HG03060 (cell line): ENCODE results near the gene ARID4A.
A peak's percentile ranks its signal among the peaks of the same experiment; 100 is the strongest.
"Not testable (repeated sequence)": the region's sequence is repeated elsewhere in the genome, so short reads cannot be mapped to it uniquely, and the experiment has no call there.

ENCODE experiments used
- ATAC-seq: cut with Tn5 transposase; IDR thresholded peaks from one replicate; pipeline ENCODE4 v1.9.1; 2021; ENCODE audit warnings: low read depth, moderate number of reproducible peaks; ENCODE audit not compliant: unreplicated experiment

ARID4A gene

DNA sequence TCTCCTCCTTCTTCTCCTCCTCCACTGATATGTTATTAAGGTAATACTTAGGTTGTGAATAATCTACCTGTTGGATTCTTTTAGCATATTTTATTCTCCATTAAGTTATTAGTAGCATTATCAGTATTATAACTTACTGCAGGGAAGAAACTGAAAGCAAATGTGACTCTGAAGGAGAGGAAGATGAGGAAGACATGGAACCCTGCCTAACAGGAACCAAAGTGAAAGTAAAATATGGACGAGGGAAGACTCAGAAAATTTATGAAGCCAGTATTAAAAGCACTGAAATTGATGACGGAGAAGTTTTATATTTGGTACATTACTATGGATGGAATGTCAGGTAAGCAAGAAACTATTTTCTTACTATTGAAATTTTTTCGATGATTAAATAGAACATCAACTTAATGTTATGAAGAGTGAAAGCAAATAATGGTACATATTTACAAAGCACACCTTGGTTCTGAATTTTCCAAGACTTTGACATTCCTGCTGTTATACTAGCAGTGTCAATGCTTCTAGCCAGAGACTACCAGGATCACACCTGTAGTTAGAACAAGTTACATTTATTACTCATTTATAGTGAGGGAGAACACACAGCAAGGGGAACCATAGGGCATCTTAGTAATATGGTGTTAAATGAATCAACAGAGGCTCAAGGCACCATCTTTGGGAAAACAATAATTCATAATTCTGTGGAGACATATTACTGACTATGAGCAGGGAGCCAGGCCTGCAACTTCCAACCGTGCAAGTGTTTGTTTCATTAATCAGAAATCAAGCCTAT lies 55.4 kb downstream of the ARID4A start:
- no peak for ATAC-seq

DNA sequence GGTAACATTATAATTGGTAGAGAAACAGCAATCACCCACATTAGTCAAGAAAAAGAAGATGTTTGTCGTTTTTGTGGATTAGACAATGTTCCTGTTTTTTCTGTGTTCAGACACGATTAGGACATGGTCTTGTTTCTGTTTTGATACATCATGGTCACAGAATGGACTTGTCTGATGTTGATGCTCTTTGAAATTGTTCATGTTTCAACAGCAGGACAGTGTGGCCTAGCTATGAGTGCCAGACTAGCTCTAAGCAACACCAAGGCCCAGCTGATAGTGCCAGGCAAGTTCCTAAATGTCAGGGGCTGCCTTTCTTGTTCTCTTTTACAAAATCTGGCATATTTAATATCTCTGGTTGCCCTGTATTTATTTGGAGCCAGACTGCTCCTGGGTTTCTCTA lies 56.5 kb downstream of the ARID4A start:
- no peak for ATAC-seq

DNA sequence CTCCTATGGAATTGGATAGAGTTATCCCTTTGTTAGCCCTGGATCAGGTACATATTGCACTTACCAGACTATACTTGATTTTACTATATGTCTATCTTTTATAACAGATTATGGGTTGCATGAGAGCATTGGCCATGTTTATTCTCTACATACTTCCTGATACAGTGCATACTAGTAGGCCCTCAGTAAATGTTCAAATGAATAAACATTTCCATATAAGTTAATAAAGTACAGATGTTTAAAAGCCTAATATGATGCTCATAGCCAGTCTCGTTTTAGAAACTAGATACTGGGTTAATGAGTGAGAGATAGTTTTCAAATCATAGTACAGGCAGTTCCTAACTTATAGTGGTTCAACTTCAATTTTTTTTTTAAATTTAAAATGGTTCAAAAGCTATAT lies 57.9 kb downstream of the ARID4A start:
- ATAC-seq, result no peak

DNA sequence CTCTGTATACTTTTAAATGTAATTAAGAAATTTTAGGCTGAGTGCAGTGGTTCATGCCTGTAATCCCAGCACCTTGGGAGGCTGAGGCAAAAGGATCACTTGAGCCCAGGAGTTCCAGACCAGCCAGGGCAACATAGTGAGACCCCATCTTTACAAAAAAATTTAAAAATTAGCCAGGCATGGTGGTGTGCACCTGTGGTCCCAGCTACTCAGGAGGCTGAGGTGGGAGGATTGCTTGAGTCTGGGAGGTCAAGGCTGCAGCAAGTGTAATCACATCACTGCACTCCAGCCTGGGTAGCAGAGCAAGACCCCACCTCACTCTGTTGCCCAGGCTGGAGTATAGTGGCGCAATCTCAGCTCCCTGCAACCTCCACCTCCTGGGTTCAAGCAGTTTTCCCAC lies 63.9 kb downstream of the ARID4A start:
- not testable (repeated sequence) for ATAC-seq

DNA sequence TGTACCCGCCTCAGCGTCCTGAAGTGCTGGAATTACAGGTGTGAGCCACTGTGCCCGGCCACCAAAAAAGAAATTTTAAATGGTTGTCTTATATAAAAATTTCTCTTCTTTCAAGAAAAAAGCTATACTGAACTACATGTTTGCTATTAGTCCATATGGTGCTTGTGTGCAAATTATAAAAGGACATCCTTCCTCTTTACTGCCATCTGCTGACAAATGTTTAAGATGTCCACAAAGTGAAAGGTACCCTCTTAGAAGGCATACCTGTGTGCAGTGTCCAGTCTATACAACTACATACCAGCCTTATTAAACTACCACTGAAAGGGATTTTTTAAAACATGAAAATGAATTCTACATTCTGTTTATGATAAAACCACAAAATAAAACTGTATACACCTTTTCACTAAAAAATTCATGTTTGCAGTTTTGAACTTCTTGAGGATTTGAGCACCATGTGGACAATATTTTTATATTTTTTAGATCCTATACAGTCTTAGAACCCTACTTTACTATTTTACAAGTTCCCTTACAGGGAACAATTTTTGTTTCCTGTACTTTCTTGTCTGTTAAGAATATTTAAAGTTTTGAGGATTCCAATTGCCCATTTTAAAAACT lies 64.5 kb downstream of the ARID4A start:
- ATAC-seq, result no peak

DNA sequence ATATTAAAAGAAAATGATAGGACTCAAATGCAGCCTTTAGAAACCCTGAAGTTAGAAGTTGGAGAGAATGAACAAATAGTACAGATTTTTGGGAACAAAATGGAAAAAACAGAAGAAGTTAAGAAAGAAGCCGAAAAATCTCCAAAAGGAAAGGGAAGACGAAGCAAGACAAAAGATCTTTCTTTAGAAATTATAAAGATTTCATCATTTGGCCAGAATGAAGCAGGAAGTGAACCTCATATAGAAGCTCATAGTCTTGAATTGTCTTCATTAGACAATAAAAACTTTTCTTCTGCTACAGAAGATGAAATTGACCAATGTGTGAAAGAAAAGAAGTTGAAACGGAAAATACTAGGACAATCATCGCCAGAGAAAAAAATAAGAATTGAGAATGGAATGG lies 66.0 kb downstream of the ARID4A start:
- no peak for ATAC-seq

DNA sequence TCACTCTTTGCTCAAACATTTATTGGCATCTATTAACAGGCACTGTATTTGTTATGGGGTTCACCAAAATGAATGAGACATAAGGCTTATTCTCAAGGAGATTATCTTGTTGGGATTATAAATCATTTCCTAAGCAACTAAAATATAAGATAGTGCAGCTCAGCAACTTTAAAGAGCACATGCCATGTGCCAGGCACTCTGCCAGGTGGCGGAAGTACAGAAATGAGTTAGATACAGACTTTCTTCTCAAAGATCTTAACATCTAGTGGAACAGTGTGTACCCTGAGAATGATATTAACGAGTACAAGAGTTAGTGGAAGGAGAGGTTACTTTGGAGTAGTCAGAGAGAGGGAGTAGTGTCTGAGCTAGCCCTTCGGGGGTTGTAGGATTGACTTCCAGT lies 68.9 kb downstream of the ARID4A start:
- ATAC-seq, result no peak

DNA sequence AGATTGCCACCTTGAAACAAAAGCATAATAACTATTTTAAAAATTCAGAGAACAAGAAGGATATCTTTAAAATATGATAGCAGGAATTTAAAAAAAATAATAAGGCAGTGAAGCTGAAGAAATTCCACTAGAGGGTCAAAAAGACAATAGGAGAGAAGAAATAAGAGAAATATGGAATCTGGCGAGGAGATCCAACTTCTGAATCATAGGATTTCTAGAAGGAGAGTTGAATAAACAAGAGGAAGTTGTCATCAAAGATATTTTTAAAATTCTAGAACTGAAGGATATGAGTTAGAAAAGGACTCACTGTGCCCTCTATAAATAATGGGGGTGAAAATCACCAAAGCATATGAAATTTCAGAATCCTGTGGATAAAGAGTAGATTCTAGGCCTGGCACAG lies 70.6 kb downstream of the ARID4A start:
- ATAC-seq, result no peak

DNA sequence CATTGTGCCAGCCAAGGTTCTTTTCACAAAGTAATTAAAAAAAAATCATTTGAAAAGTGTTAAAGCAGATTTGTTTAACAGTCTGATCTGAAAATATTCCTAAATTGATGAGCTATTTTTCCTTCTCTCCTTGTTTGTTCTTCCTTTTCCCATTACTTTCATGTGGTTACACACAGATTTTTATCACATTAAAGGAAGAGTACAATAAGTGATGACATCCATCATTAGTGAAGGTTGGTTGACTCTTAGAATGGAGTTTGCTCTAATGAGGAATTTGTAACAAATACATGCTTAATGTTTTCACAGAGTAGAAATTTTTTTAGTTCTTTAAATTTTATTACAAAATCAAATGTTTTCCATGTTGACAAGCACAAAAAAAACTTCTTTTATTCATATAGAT lies 78.4 kb downstream of the ARID4A start:
- ATAC-seq, result no peak

DNA sequence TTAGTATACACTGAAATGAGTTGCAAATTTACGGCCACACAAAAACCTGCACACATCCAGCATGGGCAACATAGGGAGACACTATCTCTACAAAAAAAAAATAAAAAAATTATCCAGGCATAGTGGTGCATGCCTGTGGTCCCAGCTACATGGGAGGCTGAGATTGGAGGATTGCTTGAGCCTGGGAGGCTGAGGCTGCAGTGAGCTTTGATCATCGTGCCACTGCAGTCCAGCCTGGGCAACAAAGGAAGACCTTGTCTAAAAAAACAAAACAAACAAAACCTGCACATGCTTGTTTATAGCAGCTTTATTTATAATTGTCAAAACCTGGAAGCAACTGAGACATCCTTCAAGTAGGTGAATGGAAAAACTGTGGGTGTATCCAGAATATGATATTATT lies 92.5 kb downstream of the ARID4A start:
- ATAC-seq, result no peak

DNA sequence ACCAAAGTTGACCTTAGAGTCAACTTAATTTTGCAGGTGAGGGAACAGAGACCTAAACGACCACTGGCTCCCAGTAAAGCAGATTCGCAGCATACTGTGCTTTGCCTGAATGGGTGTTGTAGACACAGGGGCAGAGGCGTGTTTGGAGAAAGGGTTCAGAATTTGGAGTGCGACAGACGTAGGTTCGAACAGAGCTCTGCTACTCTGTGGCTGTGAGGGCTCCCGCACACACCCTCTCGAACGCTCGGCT lies 97.1 kb downstream of the ARID4A start:
- ATAC-seq, result no peak

DNA sequence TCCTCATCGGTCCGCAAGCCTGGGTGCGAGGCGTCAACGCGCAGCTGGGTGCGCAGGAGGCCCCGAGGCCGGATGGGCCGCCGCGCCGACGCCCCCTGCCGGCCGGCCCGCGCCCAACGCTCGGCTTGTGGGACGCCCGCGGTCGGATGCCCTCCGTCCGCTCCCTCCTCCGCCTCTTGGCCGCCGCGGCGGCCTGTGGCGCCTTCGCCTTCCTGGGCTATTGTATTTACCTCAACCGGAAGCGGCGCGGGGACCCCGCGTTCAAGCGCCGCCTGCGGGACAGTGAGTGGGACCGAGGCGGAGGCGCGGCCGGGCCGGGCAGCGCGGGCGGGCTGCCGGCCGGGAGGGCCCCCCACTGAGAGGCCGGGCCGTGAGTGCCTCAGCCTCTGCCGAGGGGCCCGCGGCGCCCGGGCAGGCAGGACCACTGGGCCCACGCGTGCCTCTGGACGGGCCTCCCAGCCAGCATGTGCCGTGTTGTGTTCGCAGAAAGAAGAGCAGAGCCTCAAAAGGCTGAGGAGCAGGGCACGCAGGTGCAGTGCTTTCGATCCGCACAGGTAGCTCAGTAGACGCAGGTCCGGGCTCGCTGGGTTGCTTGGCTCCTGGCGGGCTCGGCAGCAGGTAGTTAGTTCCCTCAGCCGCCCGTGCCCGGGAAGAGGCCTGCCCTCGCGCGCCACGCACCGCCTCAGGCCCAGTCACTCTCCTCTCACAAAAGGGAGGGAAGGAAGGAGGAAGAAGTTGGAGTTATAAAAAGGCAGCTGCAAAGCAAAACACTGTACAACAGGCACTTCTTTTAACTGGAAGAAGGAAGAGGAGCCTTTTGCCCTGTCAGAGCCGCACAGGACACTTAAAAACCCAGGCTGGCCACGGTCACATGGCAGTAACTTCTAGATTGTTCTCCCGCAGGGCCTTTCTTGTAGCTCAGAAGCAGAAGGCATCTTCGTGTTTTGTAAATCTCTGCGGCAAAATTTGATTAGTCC lies 97.7 kb downstream of the ARID4A start, which contains the start of gene TOMM20L:
Gene TOMM20L (plus strand): TSS at position 119 of the 977 bp plus-strand sequence. CDS start 28 bp downstream, at position 147.
- ATAC-seq, result peak; percentile 79

DNA sequence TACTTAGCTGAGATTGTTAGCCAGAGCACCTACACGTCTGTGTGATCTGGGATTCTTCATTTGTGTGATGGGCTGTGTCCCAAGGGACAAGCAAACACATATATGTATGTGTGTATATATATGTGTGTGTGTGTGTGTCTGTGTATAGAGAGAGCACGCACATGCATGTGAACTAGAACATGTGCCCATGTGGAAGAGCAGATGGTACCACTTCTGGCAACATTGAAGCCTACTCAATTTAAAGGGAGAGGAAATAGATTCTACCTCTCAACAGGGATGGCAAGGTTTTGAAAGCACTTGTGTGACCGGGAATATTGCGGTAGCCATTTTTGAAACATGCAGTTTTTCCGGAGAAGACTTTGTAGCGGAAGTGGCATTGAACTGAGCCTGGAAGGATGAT lies 98.8 kb downstream of the ARID4A start:
- no peak for ATAC-seq

DNA sequence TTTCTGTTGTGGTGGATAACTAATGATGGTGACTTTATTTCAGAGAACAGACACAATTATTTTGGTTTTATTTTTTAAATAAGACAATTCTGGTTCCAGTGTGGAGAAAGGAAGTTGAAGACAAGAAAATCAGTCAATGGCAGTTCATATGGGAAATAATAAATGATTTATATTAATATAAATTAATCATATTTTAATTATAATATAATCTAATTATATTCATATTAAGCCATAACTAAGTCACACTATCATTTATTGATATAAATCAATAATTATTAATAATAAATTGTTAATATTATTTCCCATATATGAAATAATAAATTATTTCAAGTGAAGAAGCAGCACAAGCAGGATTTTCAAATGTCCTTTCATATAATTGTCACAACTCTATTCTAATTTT lies 100.1 kb downstream of the ARID4A start:
- no peak for ATAC-seq

DNA sequence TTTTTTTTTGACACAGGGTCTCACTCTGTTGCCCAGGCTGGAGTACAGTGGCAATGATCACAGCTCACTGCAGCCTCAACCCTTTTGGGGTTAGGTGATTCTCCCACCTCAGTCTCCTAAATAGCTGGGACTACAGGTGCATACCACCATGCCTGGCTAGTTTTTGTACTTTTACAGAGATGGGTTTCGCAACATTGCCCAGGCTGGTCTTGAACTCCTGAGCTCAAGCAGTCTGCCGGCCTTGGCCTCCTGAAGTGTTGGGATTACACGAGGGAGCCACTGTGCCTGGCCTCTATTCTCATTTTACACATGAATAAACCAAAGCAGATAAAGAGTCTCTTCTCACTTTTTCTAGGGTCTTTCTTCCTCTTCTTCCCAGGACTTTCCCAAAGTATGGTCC lies 100.5 kb downstream of the ARID4A start:
- no peak for ATAC-seq

DNA sequence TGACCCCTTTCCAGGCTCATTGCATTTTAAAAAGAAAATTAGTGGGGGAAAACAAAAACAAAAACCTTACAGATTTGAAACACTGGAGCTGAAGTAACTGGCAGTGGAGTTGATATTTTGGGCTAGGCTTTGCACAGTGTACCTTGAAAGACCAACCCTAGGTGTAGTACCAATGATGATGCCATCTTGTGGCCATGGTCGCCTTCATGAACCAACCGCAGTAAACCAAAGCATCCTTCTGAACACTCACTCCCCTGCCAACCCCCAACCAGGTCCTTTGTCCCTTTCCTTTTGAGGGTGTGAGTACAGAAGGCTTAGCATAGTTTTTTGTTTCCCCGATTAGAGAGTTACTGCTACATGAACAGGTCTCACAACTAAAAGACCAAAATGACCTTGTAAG lies 103.2 kb downstream of the ARID4A start:
- ATAC-seq, result no peak

DNA sequence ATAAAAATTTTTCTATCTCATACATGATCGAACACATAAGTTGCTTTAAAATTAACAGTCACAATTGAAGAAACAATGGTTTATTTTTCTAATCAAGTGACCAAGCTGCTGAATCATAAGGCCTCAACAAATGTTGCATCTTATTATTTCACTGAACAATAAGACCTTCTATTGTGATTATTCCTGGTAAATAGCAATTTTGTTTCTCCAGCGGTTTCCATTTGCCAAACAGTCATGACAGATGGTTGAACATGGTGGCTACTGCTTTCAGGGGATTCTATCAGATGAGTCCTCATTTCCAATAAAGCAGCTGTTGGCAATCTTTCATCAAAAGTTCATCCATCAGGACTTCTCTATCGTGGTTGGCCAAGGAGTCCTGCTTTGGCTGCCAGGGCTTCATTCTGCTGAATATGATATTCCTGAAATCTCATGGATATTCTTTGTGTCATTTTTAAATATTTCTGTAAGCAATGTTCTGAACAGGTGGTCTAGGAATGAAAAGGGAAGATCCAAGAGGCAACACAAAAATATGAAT lies 110.4 kb downstream of the ARID4A start:
- no peak for ATAC-seq

DNA sequence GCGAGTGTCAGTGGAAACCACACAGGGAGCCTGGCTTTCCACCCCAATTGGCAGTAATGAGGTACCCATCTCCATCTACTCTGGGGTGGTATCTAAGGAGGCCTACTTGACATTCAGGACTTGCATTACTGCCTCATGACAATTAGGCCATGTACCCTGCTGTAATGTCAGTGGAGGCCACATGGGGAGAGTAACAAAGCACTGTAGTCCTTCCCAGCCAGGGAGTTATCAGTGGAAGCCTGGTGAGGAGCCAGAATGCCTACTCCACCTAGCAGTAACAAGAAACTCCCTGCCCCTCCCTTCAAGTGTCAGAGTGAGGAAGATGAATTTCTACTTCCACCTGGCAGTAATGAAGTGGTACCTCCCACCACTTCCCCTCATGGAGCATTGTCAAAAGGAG lies 116.5 kb downstream of the ARID4A start:
- ATAC-seq, result no peak

DNA sequence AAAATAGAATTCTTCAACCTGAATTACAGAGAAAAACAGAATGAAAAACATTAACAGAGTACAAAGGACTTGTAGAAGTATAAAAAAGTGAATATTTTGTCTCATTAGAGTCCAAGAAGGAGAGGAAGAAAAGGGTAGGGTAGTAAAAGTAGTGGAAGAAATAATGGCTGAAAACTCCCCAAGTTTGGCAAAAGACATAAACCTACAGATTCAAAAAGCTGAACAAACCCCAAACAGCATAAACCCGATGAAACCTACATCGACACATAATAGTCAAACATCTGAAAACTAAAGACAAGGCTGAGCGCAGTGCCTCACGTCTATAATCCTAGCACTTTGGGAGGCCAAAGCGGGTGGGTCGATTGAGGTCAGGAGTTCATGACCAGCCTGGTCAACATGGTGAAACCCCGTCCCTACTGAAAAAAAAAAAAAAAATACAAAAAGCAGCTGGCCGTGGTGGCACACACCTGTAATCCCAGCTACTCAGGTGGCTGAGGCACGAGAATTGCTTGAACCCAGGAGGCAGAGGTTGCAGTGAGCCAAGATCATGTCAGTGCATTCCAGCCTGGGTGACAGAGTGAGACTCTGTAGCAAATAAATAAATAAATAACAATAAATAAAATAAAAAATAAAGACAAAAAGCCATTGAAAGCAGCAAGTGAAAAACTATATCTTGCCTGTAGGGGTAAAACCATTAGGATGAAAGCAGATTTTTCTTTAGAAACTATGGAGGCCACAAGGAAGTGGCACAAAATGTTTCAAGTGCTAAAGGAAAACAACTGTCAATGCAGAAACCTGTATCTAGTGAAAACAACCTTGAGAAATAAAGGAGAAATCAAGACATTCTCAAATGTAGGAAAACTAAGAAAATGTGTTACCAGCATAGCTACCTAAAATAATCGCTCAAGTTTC lies 117.5 kb downstream of the ARID4A start:
- no peak for ATAC-seq

DNA sequence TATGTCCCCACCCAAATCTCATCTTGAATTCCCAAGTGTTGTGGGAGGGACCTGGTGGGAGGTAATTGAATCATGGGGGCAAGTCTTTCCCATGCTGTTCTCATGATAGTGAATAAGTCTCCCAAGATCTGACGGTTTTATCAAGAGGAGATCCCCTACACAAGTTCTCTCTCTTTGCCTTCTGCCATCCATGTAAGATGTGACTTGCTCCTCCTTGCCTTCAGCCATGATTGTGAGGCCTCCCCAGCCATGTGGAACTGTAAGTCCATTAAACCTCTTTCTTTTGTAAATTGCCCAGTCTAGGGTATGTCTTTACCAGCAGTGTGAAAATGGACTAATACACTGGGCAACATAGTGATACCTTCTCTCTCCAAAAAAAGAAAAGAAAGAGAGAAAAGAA lies 118.6 kb downstream of the ARID4A start:
- ATAC-seq, result not testable (repeated sequence)
